ENCODE measurements around the gene CGRRF1. TPM values are rescaled to one million over a fixed set of nuclear protein-coding genes. Genes with fewer than 3 reads are reported as not detected.

Gene CGRRF1
- total and polyA plus RNA-seq, 7 donors = 14.1 to 41.9 (median 21.6) TPM

DNA sequence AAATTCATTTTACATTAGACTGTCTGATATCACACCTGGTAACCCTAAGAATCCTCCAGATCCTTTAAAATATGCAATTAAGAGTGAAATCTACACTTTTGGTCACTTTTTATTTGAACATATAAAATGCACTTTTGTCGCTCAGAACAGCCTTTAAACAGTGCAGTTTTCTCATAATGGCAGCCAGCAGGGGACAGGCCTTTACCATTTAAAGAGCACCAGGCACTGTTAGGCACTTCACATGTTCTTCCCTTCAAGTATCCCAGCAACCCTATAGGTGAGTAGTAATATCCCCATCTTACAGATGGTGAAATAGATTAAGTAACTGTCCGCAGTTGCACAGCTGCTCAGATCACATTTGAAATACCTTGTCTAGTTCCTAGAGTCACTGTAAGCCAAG is 45.9 kb downstream of the CGRRF1 start:
- DNase-seq (no peak), ATAC-seq (no peak)
- Histone ChIP-seq H3K4me1 (no peaks in the 10 kb centered on the region), H3K36me3 (ENCODE audit: insufficient read depth in 1 of 2, low read depth in 1 of 2) (no peaks in the 10 kb centered on the region), H3K27me3 (ENCODE audit: insufficient read depth in 3 of 3, low read length in 2 of 3) (peaks cover 0 to 2% (median 0%) of the 10 kb centered on the region in 3 donors), H3K9me3 (no peaks in the 10 kb centered on the region), H3K27ac (no peak overlapping the region), H3K4me3 (no peak overlapping the region)
- TF ChIP-seq, protein P1, sequence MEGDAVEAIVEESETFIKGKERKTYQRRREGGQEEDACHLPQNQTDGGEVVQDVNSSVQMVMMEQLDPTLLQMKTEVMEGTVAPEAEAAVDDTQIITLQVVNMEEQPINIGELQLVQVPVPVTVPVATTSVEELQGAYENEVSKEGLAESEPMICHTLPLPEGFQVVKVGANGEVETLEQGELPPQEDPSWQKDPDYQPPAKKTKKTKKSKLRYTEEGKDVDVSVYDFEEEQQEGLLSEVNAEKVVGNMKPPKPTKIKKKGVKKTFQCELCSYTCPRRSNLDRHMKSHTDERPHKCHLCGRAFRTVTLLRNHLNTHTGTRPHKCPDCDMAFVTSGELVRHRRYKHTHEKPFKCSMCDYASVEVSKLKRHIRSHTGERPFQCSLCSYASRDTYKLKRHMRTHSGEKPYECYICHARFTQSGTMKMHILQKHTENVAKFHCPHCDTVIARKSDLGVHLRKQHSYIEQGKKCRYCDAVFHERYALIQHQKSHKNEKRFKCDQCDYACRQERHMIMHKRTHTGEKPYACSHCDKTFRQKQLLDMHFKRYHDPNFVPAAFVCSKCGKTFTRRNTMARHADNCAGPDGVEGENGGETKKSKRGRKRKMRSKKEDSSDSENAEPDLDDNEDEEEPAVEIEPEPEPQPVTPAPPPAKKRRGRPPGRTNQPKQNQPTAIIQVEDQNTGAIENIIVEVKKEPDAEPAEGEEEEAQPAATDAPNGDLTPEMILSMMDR (IDR thresholded peaks at IDR 0.05) = no peak
- 91 to 97% (median 91%) methylated on average over 2 of the region's 2 CpGs for WGBS, 3 donors
- intact Hi-C loops (cut with DNase I) = no loop called here

DNA sequence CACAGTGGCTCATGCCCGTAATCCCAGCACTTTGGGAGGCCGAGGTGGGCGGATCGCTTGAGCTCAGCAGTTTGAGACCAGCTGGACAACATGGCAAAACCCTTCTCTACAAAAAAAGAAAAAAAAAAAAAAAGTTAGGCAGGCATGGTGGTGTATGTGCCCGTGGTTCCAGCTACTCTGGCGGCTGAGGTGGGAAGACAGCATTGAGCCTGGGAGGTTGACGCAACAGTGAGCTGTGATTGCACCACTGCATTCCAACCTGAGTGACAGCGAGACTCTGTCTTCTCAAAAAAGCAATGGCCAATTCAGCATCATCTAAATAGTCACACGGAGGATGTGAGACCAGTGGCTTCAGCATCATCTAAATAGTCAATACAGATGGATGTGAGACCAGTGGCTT is 46.8 kb downstream of the CGRRF1 start:
- intact Hi-C loops (cut with DNase I) = no loop called here
- DNase-seq = peak in 1 of 2 donors; percentile 24
- no peaks in the 10 kb centered on the region for H3K36me3 ChIP-seq (ENCODE audit: insufficient read depth in 1 of 2, low read depth in 1 of 2)
- 75 to 85% (median 76%) methylated on average over 9 of the region's 9 CpGs for WGBS, 3 donors
- H3K4me1 ChIP-seq = no peaks in the 10 kb centered on the region
- ATAC-seq = peak; percentile 68 to 88 (median 82)
- H3K4me3 ChIP-seq = no peak overlapping the region
- H3K27ac ChIP-seq = no peak overlapping the region
- no peaks in the 10 kb centered on the region for H3K9me3 ChIP-seq
- TF ChIP-seq, protein P1 (IDR thresholded peaks at IDR 0.05) = no peak
- peaks cover 0 to 2% (median 0%) of the 10 kb centered on the region in 3 donors for H3K27me3 ChIP-seq (ENCODE audit: insufficient read depth in 3 of 3, low read length in 2 of 3)

DNA sequence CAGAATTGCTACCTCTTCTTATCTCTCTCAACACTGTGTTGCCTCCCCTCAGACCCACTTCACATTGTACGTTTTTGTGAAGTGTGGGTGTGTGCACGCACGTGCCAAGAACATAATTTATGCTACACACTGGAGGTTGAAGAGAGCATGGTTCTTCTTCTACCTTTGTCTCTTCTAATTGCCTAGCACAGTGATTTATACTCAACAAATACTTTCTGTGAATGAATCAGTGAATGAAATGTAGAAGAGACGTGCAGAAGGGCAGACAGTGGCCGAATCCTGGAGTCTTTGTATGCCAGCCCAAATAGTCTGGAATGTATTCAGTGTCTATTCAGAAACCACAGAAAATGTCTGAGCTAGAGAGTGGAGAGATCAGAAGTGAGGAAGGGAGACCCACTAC is 52.6 kb downstream of the CGRRF1 start:
- Histone ChIP-seq H3K4me3 (no peak overlapping the region), H3K9me3 (no peaks in the 10 kb centered on the region), H3K27me3 (ENCODE audit: insufficient read depth in 3 of 3, low read length in 2 of 3) (peaks cover 0 to 2% (median 0%) of the 10 kb centered on the region in 3 donors), H3K36me3 (ENCODE audit: insufficient read depth in 1 of 2, low read depth in 1 of 2) (no peaks in the 10 kb centered on the region), H3K27ac (no peak overlapping the region), H3K4me1 (peaks cover 8% of the 10 kb centered on the region)
- WGBS, 3 donors = 38 to 50% (median 38%) methylated on average over 5 of the region's 5 CpGs
- DNase-seq (no peak), ATAC-seq (no peak)
- intact Hi-C loops (cut with DNase I) = loop anchor here (2.0 to 5.0 kb wide), 2 partner anchors 240 to 242 kb away; no protein-coding TSS in a partner anchor
- TF ChIP-seq, protein P1 (IDR thresholded peaks at IDR 0.05) = no peak

DNA sequence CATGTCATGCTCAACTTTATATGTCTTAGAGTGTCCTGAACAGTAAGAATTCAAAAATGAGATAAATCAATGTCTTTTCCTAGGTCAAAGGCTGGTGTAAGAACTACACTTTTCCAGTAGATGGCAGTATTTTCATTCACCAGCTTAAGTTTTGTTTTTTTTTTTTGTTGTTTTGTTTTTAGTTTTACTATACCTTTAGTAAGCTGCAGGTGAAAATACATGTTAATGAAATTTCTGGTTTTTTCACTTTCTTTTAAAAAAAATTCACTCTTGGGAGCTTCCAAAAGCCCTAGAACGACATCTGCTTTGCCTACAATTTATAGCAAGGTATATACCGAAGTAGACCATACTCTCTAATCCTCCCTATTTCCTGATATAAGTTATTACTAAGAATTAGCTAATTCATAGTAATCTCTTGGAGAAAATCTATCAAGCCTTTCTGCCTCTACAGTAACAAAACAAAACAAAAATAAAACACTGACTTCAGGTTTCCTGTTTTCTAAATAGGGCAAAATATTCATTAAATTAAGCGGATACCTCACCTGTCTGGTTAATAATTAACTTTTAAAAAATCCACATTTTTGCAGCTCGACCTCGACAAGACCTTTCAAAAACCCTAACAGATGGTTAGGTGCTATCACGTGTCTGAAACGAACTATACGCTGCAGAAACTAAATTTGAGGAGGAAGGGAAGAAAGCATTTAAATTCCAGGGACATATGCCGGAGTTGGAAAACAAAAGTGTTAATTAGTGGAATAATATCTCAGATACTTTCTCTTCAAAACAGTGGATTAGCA is 54.6 kb downstream of the CGRRF1 start:
- ATAC-seq = no peak
- Histone ChIP-seq H3K4me1 (peaks cover 19% of the 10 kb centered on the region), H3K27me3 (ENCODE audit: insufficient read depth in 3 of 3, low read length in 2 of 3) (no peaks in the 10 kb centered on the region), H3K27ac (peak overlapping the region; percentile 99), H3K4me3 (peak overlapping the region; percentile 86), H3K9me3 (no peaks in the 10 kb centered on the region), H3K36me3 (ENCODE audit: insufficient read depth in 1 of 2, low read depth in 1 of 2) (no peaks in the 10 kb centered on the region)
- intact Hi-C loops (cut with DNase I) = loop anchor here in 1 of 2 donors (5.0 kb wide), 1 partner anchor 238 kb away; no protein-coding TSS in a partner anchor
- TF ChIP-seq, protein P1 (IDR thresholded peaks at IDR 0.05) = peak; percentile 93
- no peak for DNase-seq
- WGBS, 3 donors = 6 to 17% (median 9%) methylated on average over 9 of the region's 9 CpGs

Measured in psoas muscle (tissue), 8 donors.